ENCODE data around the gene TLE3.

The TLE3 gene

GRCh38 chr15:70027518-70027917 lies 70.2 kb downstream of the TLE3 start:
- DNase-seq (ENCODE audit: low read depth) = no peak

DNA sequence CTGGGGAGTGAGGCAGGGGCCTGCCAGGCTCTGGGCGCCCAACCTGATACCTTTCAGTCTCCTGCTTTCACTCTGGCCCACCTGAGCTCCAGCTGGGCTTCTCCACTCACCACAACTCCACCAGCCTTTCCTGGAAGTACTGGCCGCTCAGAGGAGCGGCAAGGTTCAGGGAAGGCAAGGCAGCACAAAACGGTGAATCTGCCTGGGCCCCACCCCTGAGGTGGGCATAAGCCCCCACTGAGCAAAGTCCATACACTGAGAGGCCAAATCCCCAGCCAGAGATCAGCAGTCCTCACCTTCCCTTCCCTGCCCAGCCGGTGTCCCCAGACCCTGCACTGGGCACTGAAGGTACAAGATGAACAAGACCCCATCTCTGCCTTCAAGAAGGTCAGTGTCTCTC lies 70.7 kb downstream of the TLE3 start:
- no peak for DNase-seq (ENCODE audit: low read depth)

- no peak for DNase-seq (ENCODE audit: low read depth)
Observed at GRCh38 chr15:70025413-70026296, 72.1 kb downstream of the TLE3 start.

DNA sequence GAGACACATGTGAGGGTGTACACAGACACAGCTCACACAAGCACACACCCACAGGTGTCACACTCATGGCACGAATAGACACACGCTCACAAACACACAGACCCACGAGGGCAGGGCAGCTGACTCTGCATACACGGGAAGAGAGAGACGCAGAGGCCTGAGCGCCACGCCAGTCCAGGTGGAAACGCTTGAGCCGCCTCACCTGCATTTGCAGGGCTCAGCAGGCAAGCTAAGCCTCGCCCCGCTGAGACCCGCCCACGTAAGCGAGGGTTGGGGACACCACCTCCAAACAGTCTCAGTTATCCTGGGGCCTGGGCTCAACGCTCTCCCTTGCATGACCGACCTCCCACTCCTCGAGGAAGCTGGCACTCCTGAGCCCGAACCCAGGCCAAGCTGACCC lies 73.2 kb downstream of the TLE3 start:
- no peak for DNase-seq (ENCODE audit: low read depth)

DNA sequence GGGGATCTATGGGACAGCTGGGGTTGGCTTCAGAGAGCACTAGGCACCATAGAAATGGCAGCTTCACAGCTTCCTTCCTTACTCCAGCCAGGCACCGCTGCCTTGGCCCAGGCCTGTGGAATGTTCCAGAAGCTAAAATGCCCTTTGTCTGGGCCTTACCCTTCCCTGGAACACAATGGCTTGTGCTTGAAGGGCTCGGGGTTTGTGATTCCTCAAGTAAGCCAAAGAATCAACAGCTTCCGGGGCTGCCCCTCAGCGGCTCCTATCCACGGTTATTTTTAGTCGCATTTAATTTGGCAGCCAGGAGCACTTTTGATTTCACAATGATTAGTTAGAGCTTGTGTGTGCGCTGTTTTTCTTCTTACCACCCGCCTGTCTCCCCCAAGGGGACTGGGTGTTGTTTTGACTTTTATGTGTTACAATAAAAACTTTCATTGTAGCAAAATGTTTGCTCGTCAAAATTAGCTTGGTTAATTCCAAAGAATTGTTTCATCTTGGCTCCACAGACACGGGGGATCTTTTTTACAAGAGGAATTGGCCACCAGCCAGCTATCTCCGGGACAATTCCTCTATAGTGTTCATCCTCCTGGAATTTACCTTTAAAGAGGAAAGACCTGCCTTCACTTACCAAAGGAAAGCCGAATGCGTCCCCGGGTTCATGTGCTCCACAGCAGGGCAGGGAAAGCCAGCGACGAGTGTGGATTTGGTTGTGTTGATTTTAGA lies 73.8 kb downstream of the TLE3 start:
- DNase-seq (ENCODE audit: low read depth) = no peak

- no peak for DNase-seq (ENCODE audit: low read depth)
Observed at GRCh38 chr15:70023064-70023768, 74.5 kb downstream of the TLE3 start.

- DNase-seq (ENCODE audit: low read depth) = no peak
Observed at GRCh38 chr15:70020229-70020628, 77.5 kb downstream of the TLE3 start.

DNA sequence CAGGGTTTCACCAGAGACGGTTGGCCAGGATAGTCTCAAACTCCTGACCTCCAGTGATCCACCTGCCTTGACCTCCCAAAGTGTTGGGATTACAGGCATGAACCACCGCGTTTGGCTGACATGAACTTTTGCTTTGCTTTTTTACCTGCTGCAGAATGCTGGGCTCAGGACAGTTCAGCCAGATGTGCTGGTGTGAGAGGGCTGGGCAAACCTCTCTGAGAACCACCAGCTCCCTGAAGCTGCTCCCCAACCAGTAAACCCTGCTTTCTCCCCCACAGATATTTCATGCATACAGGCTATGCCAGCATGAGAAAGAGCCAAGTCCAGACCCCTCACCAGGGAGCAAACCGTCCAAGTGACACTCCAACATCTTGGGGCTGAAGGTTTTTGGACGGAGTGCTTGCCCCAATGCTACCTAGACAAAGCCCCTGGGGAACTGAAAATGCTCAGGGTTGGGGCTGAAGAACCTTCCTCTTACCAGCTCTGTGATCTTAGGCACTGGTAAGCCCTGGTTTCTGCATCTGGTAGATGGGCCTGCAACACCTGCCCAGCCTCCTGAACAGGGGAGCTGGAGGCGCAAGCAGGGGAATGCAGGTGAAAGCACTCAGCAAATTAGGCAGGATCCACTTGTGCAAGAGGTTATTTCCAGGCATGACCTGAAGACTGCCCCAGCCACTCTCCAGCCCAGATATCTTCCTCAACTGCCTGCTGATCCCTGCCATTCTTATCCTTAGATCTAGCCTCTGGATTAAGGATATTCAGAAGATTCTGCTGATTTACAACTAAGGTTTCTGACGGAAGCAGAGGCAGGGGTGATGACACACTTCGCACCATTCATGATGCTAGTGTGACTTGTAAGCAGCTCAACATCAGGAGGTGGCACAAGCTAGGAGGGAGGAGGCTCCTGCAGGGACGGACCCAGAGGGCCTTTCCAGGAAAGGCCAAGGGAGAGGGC lies 78.8 kb downstream of the TLE3 start:
- DNase-seq (ENCODE audit: low read depth) = no peak

GRCh38 chr15:70017801-70018200 lies 79.9 kb downstream of the TLE3 start:
- no peak for DNase-seq (ENCODE audit: low read depth)

DNA sequence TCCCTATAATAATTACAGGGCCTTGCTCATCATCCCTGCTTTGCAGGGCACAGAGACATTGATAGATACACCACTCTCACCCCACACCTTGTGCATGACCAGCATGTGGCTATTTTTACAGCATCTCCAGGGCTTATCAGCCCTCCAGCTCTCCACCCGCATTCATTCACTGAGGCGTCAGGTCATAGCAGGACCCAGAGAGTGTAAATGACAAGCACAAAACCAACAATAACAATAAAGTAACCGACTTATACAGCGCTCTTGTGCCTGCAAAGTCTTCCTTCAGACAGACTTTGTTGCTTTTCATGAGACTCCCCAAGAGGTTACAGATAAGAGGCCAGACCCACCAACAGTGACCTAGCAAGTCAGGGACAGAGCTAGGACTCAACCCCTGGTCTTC lies 80.7 kb downstream of the TLE3 start:
- DNase-seq (ENCODE audit: low read depth) = no peak

DNA sequence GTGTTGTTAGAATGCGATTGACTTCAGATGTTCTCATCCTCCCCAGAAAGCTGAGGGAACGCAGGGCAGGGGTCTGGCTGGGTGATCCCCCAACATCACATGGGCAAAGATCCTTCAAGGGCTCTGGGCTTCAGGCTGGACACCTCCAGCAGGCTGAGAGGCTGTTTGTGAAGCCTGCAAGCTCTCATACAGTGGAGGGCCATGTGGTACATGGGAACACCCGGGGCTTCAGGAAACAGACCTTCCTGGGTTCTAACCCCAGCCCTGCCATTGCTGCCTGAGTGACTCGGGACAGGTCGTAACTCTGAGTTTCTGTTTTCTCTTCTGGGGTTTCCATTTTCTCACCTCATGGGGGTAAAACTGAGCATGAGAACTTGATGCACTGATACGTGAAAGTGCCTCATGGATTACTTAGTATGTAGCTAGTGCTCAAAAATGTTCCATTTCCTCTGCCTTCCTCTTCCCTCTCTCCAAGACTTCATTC lies 81.2 kb downstream of the TLE3 start:
- no peak for DNase-seq (ENCODE audit: low read depth)

- no peak for DNase-seq (ENCODE audit: low read depth)
Observed at GRCh38 chr15:70014860-70015490, 82.7 kb downstream of the TLE3 start.

DNA sequence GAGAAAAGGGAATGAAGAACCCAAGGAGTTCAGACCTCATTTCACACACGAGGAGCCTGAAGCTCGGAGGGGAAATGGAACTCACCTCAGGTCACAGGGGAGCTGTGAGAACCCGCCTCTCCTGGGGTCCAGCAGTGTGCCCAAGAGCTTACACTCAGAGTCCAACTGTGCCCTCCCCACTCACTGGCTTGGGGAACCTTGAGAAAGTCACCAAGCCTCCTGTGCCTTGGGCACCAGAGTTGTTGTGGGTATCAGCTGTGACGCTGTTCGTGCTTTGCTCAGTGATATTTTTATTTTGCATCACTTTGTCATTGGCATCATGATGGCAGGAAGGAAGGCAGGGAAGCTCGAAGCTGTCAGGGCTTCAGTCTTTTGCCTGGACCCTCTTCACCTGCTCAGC lies 83.4 kb downstream of the TLE3 start:
- DNase-seq (ENCODE audit: low read depth) = no peak

DNA sequence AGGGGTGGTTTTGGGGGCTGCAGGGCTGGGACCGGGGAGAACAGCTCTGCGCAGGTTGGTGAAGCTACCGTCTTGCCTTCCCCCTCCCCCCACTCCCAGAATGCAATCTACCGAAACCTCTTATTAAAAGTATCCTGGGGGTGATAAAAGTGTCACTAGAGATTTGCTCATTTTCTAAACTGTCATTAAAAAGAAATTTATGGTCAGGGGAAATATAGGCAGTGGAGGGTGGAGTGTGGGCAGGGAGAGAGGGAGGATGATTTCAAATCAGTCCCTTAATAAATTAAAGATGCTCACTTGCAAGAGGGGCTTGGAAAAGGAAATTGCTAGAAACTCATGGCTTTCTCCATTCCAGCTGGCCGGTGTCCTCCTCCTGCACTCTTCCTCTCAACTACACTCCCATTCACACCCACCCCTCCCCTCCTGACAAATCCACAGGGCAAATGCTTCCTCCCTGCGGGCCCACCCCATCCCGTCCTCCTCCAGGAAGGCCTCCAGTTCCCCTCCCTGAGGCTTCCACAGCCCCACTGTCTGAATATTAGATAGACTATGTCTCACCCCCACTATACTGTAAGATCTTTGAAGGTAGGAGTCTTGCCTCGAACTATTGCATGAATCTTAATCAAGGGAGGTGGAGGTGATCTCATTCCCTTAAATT lies 83.9 kb downstream of the TLE3 start:
- DNase-seq (ENCODE audit: low read depth) = no peak

- DNase-seq (ENCODE audit: low read depth) = no peak
Observed at GRCh38 chr15:70012895-70013294, 84.8 kb downstream of the TLE3 start.

- DNase-seq (ENCODE audit: low read depth) = no peak
Observed at GRCh38 chr15:70008697-70009290, 88.9 kb downstream of the TLE3 start.

- DNase-seq (ENCODE audit: low read depth) = no peak
Observed at GRCh38 chr15:70006259-70007147, 91.2 kb downstream of the TLE3 start.

GRCh38 chr15:70004826-70005225 lies 92.9 kb downstream of the TLE3 start:
- DNase-seq (ENCODE audit: low read depth) = no peak

DNA sequence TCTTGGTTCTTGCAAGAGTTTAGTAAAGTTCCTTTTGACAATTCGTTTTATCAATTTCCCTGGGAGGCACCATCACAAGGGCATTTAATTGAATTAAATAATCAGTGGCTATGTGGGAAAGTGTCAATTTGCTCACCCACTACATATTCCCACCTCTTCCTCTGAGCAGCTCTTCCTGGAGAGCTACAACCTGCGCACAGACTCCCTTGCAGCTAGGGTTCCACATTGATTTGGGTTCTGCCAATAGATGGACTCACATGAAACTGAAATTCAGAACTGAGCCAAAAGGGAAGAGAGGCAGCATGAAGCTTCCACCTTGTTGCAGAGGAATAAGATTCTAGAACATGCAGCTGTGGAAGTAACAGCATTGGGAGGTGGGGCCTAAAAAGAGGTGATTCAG lies 94.8 kb downstream of the TLE3 start:
- no peak for DNase-seq (ENCODE audit: low read depth)
